ENCODE data around the gene MDK. TPM values are rescaled to one million over a fixed set of nuclear protein-coding genes. Genes with fewer than 3 reads are reported as not detected.
"Not testable (repeated sequence)": the region's sequence is repeated elsewhere in the genome, so short reads cannot be mapped to it uniquely, and the experiment has no call there.

MDK gene
- total RNA-seq, 1 donor from 2014 or later = 70.1 TPM

DNA sequence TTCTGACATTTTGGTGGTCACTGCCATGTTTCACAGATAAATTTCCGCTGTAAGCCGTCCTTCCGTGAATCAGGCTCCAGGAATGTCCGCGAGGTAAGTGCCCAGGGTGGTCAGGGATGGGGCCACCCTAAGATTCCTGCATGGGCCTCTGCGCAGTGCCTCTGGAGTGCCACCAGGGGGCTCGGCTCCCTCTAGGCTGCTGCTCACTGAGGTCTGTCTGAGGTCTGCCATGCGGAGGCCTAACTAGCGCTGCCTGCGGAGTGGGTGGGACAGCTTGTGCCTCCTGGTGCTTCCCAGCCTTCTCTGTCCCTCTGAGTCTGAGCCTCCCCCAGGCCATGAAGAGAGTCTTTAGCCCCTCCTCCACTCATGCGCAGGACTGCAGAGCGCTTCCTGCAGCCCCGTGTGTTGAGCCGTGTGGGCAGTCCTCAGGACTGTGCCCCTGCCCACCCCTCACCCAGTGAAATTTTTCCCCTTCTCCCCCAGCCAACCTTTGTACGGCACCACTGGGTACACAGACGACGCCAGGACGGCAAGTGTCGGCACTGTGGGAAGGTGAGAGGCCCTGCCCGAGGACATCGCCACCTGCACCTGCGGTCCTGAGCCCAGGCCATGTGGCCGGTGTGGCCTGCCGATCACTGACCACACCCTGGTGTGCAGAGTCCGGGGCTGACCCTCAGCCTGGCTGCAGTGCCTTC is 11.9 kb upstream of the MDK start:
- no peak for DNase-seq

DNA sequence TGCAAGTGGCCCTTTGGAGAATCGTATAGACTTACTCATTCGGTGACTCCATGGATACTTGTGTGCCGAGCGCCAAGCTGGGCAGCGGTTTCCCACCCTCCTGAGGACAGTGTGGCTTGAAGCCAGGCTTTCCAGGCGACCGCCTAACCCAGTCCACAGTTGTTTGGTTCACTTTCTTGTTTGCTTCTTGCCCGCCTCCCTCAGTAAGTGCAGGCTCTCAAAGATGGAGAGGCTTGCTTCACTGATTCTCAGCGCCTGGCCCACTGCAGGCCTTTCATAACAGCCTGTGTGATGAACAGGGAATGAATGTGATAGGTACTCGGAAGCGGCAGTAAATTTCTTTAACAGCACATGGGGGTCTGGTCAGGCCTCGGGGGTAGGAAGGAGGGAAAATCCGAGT is 11.2 kb upstream of the MDK start:
- no peak for DNase-seq

DNA sequence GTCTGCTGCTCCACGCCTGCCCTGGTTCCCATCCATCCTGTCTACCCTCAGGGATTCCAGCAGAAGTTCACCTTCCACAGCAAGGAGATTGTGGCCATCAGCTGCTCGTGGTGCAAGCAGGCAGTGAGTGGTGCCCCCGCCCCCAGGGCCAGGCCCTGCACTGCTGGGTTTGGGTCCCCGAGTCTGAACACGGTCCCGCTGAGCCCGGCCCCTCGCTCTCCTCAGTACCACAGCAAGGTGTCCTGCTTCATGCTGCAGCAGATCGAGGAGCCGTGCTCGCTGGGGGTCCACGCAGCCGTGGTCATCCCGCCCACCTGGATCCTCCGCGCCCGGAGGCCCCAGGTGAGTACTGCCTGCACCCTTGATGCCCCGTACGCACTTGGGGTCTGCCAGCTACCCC is 10.2 kb upstream of the MDK start:
- DNase-seq = not testable (repeated sequence)

DNA sequence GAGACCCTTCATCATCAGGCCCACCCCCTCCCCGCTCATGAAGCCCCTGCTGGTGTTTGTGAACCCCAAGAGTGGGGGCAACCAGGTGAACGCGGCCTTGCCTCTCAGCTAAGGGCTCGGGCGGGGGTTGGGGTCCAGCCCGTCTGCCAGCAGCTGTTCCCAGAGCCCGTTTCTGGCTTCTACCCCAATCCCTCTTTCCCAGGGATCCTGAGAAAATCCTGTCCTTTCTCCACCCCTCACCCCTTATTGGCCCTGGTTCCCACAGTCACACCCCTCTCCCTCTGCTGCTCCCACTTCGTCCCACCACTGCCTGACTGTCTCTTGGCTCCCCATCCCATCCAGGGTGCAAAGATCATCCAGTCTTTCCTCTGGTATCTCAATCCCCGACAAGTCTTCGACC is 9.4 kb upstream of the MDK start:
- no peak for DNase-seq

DNA sequence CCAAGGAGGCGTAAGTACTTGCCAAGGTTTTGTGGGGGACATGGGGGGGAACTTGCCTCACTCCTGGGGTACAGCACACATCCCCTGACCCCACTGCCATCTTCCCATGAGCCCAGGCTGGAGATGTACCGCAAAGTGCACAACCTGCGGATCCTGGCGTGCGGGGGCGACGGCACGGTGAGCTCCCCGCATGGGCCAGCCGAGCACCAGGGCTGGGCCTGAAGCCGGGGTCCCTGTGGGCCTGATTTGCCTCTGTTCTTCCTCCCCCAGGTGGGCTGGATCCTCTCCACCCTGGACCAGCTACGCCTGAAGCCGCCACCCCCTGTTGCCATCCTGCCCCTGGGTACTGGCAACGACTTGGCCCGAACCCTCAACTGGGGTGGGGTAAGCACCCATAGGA is 9.0 kb upstream of the MDK start:
- not testable (repeated sequence) for DNase-seq

DNA sequence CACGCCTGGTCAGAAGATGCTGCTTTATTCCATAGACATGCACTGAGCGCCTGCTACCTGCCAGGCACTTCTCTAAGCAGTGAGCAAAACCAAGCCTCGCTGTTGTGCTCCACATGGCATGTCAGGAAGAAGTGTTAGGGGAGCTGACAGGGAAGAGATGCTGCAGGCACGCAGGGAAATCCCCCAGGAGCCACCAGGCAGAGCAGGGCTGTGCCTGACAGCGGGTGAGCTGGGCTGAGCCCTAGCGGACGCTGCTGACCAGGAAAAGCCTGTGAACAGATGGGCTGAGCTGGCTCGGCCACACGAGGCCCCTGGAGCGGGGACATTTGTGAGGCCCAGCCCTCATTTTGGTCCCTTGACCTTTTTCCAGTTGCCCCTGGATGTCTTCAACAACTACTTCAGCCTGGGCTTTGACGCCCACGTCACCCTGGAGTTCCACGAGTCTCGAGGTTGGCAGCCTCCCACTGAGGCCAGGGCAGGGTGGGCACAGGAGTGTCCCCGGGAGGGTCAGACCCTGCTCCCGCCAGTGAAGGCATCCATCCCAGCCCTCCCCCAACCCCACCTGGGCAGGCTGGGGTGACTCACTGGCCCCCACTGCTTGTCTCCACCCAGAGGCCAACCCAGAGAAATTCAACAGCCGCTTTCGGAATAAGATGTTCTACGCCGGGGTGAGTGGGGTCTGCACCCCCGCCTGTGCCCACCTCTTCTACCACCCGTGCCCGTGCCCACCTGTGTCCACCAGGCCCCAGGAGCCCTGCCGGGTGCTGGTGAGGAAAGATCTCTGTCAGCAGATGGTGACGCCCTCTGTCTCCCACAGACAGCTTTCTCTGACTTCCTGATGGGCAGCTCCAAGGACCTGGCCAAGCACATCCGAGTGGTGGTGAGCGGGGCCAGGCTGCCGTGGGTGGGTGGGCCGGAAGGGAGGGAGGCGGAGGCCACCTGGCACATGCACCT is 7.4 kb upstream of the MDK start:
- DNase-seq = no peak

DNA sequence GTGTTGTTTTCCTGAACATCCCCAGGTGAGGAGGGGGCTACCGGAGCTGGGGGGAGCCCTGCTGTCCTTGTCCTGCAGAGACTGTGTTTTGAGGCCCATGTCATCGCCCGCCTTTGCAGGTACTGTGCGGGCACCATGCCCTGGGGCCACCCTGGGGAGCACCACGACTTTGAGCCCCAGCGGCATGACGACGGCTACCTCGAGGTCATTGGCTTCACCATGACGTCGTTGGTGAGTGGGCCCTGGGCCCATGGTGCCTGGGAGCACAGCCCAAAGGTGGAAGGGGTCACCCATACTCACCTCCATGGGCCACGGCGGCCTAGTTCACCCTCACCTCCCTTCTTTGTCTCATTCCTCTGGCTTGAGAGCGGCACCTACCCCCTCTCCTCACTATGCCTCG is 6.7 kb upstream of the MDK start:
- DNase-seq = no peak

DNA sequence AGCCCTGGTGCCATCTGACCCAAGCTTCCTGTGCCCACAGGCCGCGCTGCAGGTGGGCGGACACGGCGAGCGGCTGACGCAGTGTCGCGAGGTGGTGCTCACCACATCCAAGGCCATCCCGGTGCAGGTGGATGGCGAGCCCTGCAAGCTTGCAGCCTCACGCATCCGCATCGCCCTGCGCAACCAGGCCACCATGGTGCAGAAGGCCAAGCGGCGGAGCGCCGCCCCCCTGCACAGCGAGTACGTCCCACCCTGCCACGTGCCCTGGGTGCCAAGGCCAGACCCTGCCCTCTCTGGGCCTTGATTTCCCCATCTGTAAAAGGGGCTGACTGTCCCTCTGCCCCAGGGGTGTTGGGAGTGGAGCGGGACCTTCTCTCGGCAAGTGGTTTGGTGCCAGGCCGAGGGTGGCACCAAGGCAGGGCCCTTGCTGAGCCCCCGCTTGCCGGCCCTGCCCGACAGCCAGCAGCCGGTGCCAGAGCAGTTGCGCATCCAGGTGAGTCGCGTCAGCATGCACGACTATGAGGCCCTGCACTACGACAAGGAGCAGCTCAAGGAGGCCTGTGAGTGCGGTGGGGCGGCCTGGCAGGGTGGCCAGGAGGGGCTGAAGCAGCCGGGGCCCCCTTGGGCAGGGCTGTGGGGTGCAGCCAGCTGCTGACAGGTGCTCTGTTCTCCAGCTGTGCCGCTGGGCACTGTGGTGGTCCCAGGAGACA is 5.9 kb upstream of the MDK start:
- DNase-seq = no peak

DNA sequence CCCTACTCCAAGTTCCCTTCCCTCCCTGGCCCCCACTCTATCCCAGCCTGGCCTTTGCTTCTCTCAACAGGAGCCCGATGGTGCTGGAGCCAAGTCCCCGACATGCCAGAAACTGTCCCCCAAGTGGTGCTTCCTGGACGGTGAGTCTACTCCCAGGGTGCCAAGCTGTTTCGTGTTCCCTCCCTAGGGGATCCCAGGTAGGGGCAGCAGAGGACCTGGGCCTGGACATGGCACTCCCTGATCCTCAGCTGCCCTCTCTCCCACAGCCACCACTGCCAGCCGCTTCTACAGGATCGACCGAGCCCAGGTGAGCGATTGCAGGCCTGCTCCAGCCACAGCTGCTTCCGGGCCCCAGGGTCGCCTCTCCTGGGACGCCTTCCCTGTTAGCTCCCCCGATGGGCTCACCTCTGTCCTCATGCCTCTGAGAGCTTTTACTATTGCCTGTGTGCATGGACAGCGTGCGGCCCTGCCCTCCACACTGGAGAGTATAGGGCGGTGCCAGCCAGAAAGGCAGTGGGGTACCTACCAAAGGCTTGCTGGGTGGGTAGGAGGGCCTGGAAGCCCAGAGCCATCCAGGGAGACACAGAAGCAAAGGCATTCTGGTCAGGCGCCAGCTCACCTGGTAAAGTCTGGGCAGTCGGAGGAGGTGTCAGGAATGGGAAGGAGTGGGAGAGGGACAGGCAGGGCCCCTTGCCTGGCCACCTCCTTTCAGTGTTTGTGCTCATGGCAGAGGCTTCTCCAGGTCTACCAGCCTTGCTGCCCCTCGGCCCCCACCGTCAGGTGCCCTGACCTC is 5.0 kb upstream of the MDK start:
- DNase-seq = no peak

DNA sequence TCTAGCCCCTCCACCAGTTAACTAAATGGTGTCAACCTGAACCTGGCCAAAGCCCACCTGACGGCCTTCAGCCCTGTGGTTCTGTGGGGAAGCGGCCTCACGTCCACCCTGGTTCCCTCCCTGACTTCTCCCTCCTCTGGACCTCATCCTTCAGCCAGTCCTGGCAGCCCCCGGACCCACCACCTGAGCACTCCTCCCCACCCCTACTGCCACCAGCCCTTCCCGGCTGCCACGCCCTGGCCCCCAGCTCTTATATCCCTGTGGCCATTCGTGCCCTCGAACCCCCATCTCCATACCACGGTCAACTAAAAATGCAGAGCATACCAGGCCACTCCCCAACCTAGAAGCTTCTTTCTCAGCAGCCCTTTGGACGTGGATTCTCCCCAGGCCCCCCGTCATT is 4.2 kb upstream of the MDK start:
- DNase-seq = no peak

DNA sequence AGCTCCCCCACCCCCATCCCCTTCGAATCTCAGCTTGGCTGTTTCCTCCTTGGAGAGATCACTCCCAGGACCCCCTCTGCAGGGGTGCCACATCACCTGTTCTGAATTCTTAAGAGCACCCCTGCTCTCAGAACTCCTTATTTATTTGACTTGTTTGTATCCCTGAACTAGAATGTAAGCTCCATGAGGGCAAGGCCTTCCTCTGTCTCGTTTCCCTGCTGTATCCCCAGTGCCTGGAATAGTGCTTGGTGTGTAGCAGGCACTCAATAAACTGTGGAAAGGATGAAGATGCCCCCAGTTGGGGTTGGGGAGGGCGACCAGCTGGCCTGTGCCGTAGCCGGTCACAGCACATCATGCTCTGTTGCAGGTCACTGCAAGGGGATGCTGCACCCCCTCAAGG is 3.6 kb upstream of the MDK start:
- DNase-seq = no peak

DNA sequence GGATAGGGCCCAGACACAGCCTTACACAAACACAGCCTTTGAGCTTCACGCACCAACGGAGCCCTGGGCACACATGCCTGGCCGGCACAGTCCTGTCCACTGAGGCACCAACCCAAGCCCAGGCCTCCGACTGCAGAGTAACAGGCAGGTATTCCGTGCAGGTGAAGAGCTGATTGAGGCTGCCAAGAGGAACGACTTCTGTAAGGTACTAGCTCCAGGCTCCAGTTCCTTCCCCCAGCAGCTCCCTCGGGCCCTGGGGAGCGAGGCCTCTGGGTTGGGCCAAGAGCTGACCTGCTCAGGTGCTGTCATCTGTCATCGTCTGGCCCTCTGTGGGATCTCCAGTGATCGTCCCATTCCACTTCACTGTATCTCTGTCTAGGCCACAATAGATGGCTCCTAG is 3.2 kb upstream of the MDK start:
- DNase-seq = no peak

DNA sequence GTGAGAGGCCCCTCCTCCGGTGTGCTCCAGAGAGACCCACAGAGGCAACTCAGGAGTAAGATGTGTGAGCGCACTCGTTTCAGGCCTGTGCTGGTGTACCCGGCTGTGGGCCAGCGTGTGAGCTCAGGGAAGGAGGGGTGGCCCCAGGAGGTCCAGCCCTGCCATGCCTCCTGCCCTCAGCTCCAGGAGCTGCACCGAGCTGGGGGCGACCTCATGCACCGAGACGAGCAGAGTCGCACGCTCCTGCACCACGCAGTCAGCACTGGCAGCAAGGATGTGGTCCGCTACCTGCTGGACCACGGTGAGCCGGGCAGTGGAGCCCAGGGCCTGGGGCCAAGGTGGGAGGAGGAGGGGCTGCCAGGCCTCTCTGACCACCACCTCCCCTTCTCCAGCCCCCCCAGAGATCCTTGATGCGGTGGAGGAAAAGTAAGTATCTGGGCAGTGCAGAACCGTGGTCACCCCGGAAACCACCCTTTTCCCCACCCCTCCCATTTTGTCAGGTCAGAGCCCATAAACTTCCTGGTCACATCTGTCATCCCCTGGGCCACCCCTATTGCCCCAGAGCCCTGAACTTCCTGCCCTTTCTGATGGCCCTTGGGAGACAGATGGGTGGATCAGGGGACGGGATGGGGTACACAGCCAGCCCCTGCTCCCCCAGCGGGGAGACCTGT is 2.5 kb upstream of the MDK start:
- DNase-seq = no peak

DNA sequence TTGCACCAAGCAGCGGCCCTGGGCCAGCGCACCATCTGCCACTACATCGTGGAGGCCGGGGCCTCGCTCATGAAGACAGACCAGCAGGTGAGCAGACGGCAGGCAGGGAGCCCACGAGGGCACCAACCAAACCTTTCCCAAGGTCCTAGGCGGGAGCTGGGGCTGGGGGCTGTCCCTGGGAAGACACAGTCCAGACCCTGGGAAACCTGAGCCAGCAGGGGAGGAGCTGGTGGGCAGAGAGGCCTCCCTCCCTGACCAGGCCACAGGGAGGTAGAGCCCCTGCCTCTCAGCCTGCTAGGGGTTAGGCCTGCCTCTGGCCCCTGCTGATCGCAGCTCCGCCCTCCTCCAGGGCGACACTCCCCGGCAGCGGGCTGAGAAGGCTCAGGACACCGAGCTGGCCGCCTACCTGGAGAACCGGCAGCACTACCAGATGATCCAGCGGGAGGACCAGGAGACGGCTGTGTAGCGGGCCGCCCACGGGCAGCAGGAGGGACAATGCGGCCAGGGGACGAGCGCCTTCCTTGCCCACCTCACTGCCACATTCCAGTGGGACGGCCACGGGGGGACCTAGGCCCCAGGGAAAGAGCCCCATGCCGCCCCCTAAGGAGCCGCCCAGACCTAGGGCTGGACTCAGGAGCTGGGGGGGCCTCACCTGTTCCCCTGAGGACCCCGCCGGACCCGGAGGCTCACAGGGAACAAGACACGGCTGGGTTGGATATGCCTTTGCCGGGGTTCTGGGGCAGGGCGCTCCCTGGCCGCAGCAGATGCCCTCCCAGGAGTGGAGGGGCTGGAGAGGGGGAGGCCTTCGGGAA is 1.8 kb upstream of the MDK start:
- not testable (repeated sequence) for DNase-seq

DNA sequence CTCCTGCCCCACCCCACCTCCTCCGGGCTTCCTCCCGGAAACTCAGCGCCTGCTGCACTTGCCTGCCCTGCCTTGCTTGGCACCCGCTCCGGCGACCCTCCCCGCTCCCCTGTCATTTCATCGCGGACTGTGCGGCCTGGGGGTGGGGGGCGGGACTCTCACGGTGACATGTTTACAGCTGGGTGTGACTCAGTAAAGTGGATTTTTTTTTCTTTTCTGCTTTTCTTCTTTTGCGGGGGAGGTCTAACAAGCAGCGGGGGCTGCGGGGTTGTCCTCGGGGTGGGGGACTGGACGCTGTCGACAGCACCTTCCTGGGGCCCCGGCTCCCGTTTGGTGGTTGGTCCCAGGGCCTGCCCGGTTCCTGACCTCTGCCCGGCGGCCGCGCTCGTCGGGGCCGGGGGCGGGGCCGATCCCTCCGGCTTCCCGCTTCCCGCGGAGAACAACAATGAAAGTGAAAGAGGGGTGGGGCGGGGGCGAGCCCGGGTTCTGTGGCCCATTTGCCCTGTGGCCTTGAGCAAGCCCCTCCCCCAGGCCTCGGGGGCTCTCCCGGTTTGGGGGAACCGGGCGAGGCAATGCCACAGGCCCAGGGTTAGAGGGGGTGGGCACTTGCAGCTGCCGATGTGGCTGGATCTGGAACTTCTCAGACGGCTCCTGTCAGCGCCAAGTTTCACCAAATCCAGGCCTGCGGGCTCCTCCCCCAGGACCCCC is 975 bp upstream of the MDK start:
- no peak for DNase-seq

DNA sequence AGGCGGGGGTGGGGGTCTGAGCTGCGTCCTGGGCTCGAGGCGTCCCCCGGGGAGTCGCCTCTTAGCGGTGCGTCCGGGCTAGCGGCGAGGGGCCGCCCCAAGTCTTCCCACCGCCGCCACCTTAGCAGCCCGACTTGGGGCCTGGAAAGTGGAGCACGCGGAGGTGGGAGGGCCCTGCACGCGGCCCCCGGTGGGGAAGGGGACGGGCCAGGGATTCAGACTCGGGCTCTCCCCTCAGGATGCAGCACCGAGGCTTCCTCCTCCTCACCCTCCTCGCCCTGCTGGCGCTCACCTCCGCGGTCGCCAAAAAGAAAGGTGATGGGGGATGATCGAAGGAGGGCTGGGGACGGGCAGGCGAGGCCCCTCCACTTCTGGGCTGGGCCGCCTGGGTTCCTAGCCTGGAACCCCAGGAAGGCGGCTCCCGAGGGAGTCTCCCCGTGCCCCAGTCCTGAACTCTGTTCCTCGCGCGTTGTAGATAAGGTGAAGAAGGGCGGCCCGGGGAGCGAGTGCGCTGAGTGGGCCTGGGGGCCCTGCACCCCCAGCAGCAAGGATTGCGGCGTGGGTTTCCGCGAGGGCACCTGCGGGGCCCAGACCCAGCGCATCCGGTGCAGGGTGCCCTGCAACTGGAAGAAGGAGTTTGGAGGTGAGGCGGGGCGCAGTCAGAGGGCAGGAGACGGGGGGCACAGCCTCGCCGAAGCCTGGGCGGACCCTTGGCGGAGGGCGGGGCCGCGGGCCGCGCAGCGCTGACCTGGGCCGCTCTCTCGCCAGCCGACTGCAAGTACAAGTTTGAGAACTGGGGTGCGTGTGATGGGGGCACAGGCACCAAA is 563 bp downstream of the MDK start:
- no peak for DNase-seq

DNA sequence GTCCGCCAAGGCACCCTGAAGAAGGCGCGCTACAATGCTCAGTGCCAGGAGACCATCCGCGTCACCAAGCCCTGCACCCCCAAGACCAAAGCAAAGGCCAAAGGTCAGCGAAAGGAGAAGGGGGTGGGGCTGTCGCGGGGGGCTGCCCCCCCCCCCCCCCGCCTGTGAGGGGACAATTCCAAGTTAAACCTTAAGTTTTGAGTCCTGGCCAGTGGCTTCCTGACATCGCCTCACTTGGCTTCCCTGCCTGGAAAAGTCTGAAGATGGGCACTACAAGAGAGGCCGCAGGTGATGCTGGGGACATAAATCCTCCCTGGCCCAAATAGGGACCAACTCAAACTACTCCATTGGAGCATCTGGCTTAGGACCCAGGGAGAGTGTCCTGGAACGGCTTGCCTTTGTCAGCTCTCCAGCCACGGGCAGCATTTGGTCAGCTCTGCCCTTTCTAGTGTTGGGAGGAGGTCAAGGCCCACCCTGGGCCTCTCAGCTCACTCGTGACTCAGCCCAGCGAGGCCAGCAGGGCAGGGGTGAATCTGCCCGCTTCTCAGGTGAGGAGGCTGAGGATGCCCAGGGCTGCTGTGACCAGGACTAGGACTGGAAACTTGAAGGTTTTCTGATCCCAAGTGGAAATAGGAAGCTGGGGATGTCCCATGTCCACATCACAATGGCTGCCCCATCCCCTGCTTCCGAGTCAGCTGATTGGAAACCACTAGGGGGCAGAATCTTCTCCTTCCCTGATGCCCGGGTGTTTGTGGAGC is 1.4 kb downstream of the MDK start:
- DNase-seq = no peak

DNA sequence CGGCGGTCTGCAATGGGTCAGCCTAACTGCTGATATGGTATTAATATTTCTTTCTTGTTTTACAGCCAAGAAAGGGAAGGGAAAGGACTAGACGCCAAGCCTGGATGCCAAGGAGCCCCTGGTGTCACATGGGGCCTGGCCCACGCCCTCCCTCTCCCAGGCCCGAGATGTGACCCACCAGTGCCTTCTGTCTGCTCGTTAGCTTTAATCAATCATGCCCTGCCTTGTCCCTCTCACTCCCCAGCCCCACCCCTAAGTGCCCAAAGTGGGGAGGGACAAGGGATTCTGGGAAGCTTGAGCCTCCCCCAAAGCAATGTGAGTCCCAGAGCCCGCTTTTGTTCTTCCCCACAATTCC is 1.9 kb downstream of the MDK start:
- no peak for DNase-seq
